Ishikawa (cell line): Measurements from ENCODE around the gene PI4KB.

ENCODE experiments used
- CEBPB ChIP-seq: IDR thresholded peaks from 2 replicates; pipeline ENCODE4 v1.6.1; 2012
- CREB1 ChIP-seq: IDR thresholded peaks from 2 replicates; pipeline ENCODE4 v1.6.1; 2012; ENCODE audit warnings: low read depth
- EGR1 ChIP-seq: IDR thresholded peaks from 2 replicates; pipeline ENCODE4 v1.6.1; 2012
- EP300 ChIP-seq: IDR thresholded peaks from 2 replicates; pipeline ENCODE4 v1.6.1; 2012; ENCODE audit warnings: borderline replicate concordance
- FOXM1 ChIP-seq: IDR thresholded peaks from 2 replicates; pipeline ENCODE4 v1.6.1; 2012; ENCODE audit warnings: low read depth, borderline replicate concordance
- MAX ChIP-seq: IDR thresholded peaks from 2 replicates; pipeline ENCODE4 v1.6.1; 2012
- NFIC ChIP-seq: IDR thresholded peaks from 2 replicates; pipeline ENCODE4 v1.6.1; 2012
- RAD21 ChIP-seq: IDR thresholded peaks from 2 replicates; pipeline ENCODE4 v1.6.1; 2012; ENCODE audit warnings: low read depth
- REST ChIP-seq: IDR thresholded peaks from 2 replicates; pipeline ENCODE4 v1.6.1; 2012; ENCODE audit warnings: low read depth, mild to moderate bottlenecking
- TAF1 ChIP-seq: IDR thresholded peaks from 2 replicates; pipeline ENCODE4 v1.6.1; 2012; ENCODE audit warnings: low read depth, mild to moderate bottlenecking
- TCF12 ChIP-seq: IDR thresholded peaks from 2 replicates; pipeline ENCODE4 v1.6.1; 2012; ENCODE audit warnings: low read depth
- TEAD4 ChIP-seq: IDR thresholded peaks from 2 replicates; pipeline ENCODE4 v1.6.1; 2012
- USF1 ChIP-seq: IDR thresholded peaks from 2 replicates; pipeline ENCODE4 v1.6.1; 2012
- YY1 ChIP-seq: IDR thresholded peaks from 2 replicates; pipeline ENCODE4 v1.6.1; 2012; ENCODE audit warnings: low read depth
- ZBTB7A ChIP-seq: IDR thresholded peaks from 2 replicates; pipeline ENCODE4 v1.6.1; 2012; ENCODE audit warnings: low read depth

PI4KB gene

GRCh38 chr1:151277249-151277648 lies 50.0 kb downstream of the PI4KB start:
- no peak for TF ChIP-seq NFIC
- no peak for TF ChIP-seq YY1
- TF ChIP-seq EGR1: no peak
- no peak for TF ChIP-seq TAF1
- TF ChIP-seq ZBTB7A: no peak
- TF ChIP-seq CEBPB: no peak
- no peak for TF ChIP-seq CREB1
- no peak for TF ChIP-seq USF1
- no peak for TF ChIP-seq RAD21
- no peak for TF ChIP-seq TCF12
- no peak for TF ChIP-seq REST
- TF ChIP-seq EP300: no peak
- no peak for TF ChIP-seq TEAD4

- TF ChIP-seq REST (no peak), TEAD4 (0 out of 2 replicates have a peak, but pooled peaks have one; percentile 18)
Observed at GRCh38 chr1:151273924-151274466, 53.2 kb downstream of the PI4KB start.

- TF ChIP-seq CEBPB: no peak
- no peak for TF ChIP-seq TEAD4
- no peak for TF ChIP-seq NFIC
- TF ChIP-seq ZBTB7A: no peak
Observed at GRCh38 chr1:151267760-151268159, 59.5 kb downstream of the PI4KB start.

- no peak for TF ChIP-seq FOXM1
- no peak for TF ChIP-seq ZBTB7A
- no peak for TF ChIP-seq NFIC
- no peak for TF ChIP-seq TCF12
- no peak for TF ChIP-seq MAX
- no peak for TF ChIP-seq EGR1
- no peak for TF ChIP-seq REST
- no peak for TF ChIP-seq TAF1
Observed at GRCh38 chr1:151266821-151267220, 60.4 kb downstream of the PI4KB start.

GRCh38 chr1:151266315-151266714 lies 60.9 kb downstream of the PI4KB start:
- TF ChIP-seq TCF12: no peak
- TF ChIP-seq RAD21: no peak
- TF ChIP-seq FOXM1: no peak
- TF ChIP-seq CREB1: no peak

- TF ChIP-seq REST (no peak), FOXM1 (no peak), EGR1 (no peak), TEAD4 (no peak), EP300 (no peak)
Observed at GRCh38 chr1:151265446-151266236, 61.6 kb downstream of the PI4KB start.
